Neural crest cell (in vitro differentiated cells): ENCODE measurements around the gene PFDN5. TPM values are rescaled to one million over a fixed set of nuclear protein-coding genes. Genes with fewer than 3 reads are reported as not detected.
A peak's percentile ranks its signal among the peaks of the same experiment; 100 is the strongest.

ENCODE experiments used
- DNase-seq: peaks from one replicate; pipeline ENCODE4 v3.0.0; 2021; ENCODE audit warnings: low read depth, mixed read lengths, low spot score
- H3K27ac Mint-ChIP-seq: one replicate; pipeline ENCODE4 v1.8.0; 2021; ENCODE audit warnings: mild to moderate bottlenecking, mixed read lengths; ENCODE audit not compliant: unreplicated experiment
- H3K27me3 Mint-ChIP-seq: 2 replicates; pipeline ENCODE4 v1.8.0; 2021; ENCODE audit warnings: low read depth, mild to moderate bottlenecking, mixed read lengths
- H3K36me3 Mint-ChIP-seq: 2 replicates; pipeline ENCODE4 v1.8.0; 2021; ENCODE audit warnings: low read depth, mild to moderate bottlenecking, mixed read lengths
- H3K4me1 Mint-ChIP-seq: 2 replicates; pipeline ENCODE4 v1.8.0; 2021; ENCODE audit warnings: mixed read lengths
- H3K4me3 Mint-ChIP-seq: one replicate; pipeline ENCODE4 v1.8.0; 2021; ENCODE audit warnings: mild to moderate bottlenecking, mixed read lengths
- H3K9me3 Mint-ChIP-seq: 2 replicates; pipeline ENCODE4 v1.8.0; 2021; ENCODE audit warnings: mixed read lengths
- total RNA-seq: library from RNA; stranded (reverse); gene quantifications from 2 replicates; pipeline ENCODE4 v1.2.1, GENCODE V29; 2021
- TF ChIP-seq, protein P1 (sequence below): fragments of 200-600 bp; sonication (generic); conservative IDR thresholded peaks from 2 replicates; pipeline ENCODE4 v1.5.0; 2021; ENCODE audit warnings: antibody characterized with exemption, mild to moderate bottlenecking

Gene PFDN5
- total RNA-seq, 1 donor from 2014 or later = 326 TPM

DNA sequence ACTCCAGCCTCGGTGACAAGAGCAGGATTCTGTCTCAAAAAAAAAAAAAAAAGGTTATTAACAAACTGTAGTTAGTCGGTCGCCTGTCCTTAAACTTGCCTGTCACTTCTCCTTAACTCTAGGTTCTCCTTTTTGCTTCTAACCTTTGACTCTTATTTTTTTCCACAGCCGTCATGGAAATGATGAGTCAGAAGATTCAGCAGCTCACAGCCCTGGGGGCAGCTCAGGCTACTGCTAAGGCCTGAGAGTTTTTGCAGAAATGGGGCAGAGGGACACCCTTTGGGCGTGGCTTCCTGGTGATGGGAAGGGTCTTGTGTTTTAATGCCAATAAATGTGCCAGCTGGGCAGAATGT is 3.7 kb downstream of the PFDN5 start:
- Mint-ChIP-seq H3K4me3 (peak overlapping the region; percentile 100), H3K9me3 (no peaks in the 10 kb centered on the region), H3K27ac (peak overlapping the region; percentile 98), H3K27me3 (no peaks in the 10 kb centered on the region), H3K36me3 (peaks cover 14% of the 10 kb centered on the region), H3K4me1 (peaks cover 67% of the 10 kb centered on the region)
- TF ChIP-seq, protein P1, sequence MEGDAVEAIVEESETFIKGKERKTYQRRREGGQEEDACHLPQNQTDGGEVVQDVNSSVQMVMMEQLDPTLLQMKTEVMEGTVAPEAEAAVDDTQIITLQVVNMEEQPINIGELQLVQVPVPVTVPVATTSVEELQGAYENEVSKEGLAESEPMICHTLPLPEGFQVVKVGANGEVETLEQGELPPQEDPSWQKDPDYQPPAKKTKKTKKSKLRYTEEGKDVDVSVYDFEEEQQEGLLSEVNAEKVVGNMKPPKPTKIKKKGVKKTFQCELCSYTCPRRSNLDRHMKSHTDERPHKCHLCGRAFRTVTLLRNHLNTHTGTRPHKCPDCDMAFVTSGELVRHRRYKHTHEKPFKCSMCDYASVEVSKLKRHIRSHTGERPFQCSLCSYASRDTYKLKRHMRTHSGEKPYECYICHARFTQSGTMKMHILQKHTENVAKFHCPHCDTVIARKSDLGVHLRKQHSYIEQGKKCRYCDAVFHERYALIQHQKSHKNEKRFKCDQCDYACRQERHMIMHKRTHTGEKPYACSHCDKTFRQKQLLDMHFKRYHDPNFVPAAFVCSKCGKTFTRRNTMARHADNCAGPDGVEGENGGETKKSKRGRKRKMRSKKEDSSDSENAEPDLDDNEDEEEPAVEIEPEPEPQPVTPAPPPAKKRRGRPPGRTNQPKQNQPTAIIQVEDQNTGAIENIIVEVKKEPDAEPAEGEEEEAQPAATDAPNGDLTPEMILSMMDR = no peak
- DNase-seq = no peak

- H3K9me3 Mint-ChIP-seq = no peaks in the 10 kb centered on the region
- peak within 1 kb of the TSS; percentile 100 for H3K4me3 Mint-ChIP-seq
- peak; percentile 65 for DNase-seq
- no peaks in the 10 kb centered on the region for H3K27me3 Mint-ChIP-seq
- TF ChIP-seq, protein P1 = peak; percentile 43
- H3K4me1 Mint-ChIP-seq = peaks cover 67% of the 10 kb centered on the region
- peaks cover 14% of the 10 kb centered on the region for H3K36me3 Mint-ChIP-seq
- H3K27ac Mint-ChIP-seq = peak within 1 kb of the TSS; percentile 98
Observed at GRCh38 chr12:53299454-53300180, 4.3 kb downstream of the PFDN5 start, which contains the start of gene MYG1. Gene MYG1 (plus strand): TSS chr12:53299695. CDS start chr12:53299738, 43 bp downstream.

- peak overlapping the region; percentile 98 for H3K27ac Mint-ChIP-seq
- no peaks in the 10 kb centered on the region for H3K27me3 Mint-ChIP-seq
- no peaks in the 10 kb centered on the region for H3K9me3 Mint-ChIP-seq
- H3K4me3 Mint-ChIP-seq = peak overlapping the region; percentile 100
- peaks cover 13% of the 10 kb centered on the region for H3K36me3 Mint-ChIP-seq
- DNase-seq = no peak
- peaks cover 62% of the 10 kb centered on the region for H3K4me1 Mint-ChIP-seq
- TF ChIP-seq, protein P1 = no peak
Observed at GRCh38 chr12:53300187-53300586, 4.8 kb downstream of the PFDN5 start.

- H3K4me3 Mint-ChIP-seq = peak overlapping the region; percentile 61
- TF ChIP-seq, protein P1 = no peak
- no peak for DNase-seq
- peaks cover 13% of the 10 kb centered on the region for H3K36me3 Mint-ChIP-seq
- peaks cover 38% of the 10 kb centered on the region for H3K4me1 Mint-ChIP-seq
- H3K27me3 Mint-ChIP-seq = no peaks in the 10 kb centered on the region
- H3K27ac Mint-ChIP-seq = no peak overlapping the region
- H3K9me3 Mint-ChIP-seq = no peaks in the 10 kb centered on the region
Observed at GRCh38 chr12:53302903-53303302, 7.6 kb downstream of the PFDN5 start.

DNA sequence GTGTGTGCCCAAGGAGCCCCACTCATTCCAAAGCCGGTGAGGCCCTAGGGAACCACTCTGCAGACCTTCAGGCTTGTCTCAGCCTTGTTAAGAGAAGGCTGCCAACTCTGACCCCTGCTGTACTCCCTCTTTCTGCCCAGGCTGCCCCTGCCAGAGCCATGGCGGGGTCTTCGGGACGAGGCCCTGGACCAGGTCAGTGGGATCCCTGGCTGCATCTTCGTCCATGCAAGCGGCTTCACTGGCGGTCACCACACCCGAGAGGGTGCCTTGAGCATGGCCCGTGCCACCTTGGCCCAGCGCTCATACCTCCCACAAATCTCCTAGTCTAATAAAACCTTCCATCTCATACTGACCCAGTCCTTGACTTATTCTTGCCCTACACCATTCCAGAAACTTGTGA is 11.5 kb downstream of the PFDN5 start:
- Mint-ChIP-seq H3K9me3 (no peaks in the 10 kb centered on the region), H3K4me3 (no peak overlapping the region), H3K36me3 (peaks cover 13% of the 10 kb centered on the region), H3K27me3 (no peaks in the 10 kb centered on the region), H3K4me1 (peaks cover 6% of the 10 kb centered on the region), H3K27ac (no peak overlapping the region)
- TF ChIP-seq, protein P1 = no peak
- no peak for DNase-seq
